Suprapubic skin (tissue), 4 donors: Measurements from ENCODE around the gene PAOX. TPM values are rescaled to one million over a fixed set of nuclear protein-coding genes. Genes with fewer than 3 reads are reported as not detected.

ENCODE experiments used
- DNase-seq, 2 donors: peaks; one replicate each; pipeline ENCODE4 v3.0.0-alpha.2; 2019; ENCODE audit warnings: low spot score in 2 of 2
- H3K27ac ChIP-seq: fragments of 200-600 bp; sonication (generic); one replicate; pipeline ENCODE4 v1.5.1; 2019
- H3K27me3 ChIP-seq: fragments of 200-600 bp; sonication (generic); one replicate; pipeline ENCODE4 v1.5.1; 2019
- H3K36me3 ChIP-seq: fragments of 200-600 bp; sonication (generic); one replicate; pipeline ENCODE4 v1.5.1; 2019
- H3K4me1 ChIP-seq: fragments of 200-600 bp; sonication (generic); one replicate; pipeline ENCODE4 v1.5.1; 2019
- H3K4me3 ChIP-seq: fragments of 200-600 bp; sonication (generic); one replicate; pipeline ENCODE4 v1.5.1; 2019; ENCODE audit warnings: mild to moderate bottlenecking
- H3K9me3 ChIP-seq: fragments of 200-600 bp; sonication (generic); one replicate; pipeline ENCODE4 v1.5.1; 2019
- CTCF ChIP-seq, 2 donors: fragments of 200-600 bp in 1 of 2; fragments of 450-650 bp in 1 of 2; sonication (generic) in 1 of 2; IDR thresholded peaks; one replicate each; pipeline ENCODE4 v1.5.1; 2016 to 2019; ENCODE audit warnings: antibody characterized with exemption in 2 of 2, mild to moderate bottlenecking in 1 of 2, moderate library complexity in 1 of 2
- EP300 ChIP-seq: sonication (generic); formaldehyde crosslinking; IDR thresholded peaks from one replicate; pipeline ENCODE4 v1.6.1; 2017; ENCODE audit warnings: antibody characterized with exemption
- POLR2A ChIP-seq, 2 donors: fragments of 450-650 bp; IDR thresholded peaks; one replicate each; pipeline ENCODE4 v1.6.1; 2017; ENCODE audit warnings: antibody characterized with exemption in 2 of 2, mild to moderate bottlenecking in 2 of 2, moderate library complexity in 2 of 2
- POLR2AphosphoS5 ChIP-seq, 3 donors: sonication (generic); formaldehyde crosslinking; IDR thresholded peaks; one replicate each; pipeline ENCODE4 v1.6.1; 2017; ENCODE audit warnings: antibody characterized with exemption in 3 of 3
- WGBS: methylation state at CpG from one replicate; pipeline ENCODE4 v1.1.5; 2018; 5-methylcytosine and 5-hydroxymethylcytosine counted together
- total RNA-seq, 4 donors: library from RNA; depleted of rRNA; stranded (reverse); fragments of >200 nt; gene quantifications; one replicate each; pipeline ENCODE4 v1.1.0, GENCODE V29; 2016

Gene PAOX
- total RNA-seq, 4 donors from 2014 or later, result 7.8 to 23.4 (median 14.3) TPM

DNA sequence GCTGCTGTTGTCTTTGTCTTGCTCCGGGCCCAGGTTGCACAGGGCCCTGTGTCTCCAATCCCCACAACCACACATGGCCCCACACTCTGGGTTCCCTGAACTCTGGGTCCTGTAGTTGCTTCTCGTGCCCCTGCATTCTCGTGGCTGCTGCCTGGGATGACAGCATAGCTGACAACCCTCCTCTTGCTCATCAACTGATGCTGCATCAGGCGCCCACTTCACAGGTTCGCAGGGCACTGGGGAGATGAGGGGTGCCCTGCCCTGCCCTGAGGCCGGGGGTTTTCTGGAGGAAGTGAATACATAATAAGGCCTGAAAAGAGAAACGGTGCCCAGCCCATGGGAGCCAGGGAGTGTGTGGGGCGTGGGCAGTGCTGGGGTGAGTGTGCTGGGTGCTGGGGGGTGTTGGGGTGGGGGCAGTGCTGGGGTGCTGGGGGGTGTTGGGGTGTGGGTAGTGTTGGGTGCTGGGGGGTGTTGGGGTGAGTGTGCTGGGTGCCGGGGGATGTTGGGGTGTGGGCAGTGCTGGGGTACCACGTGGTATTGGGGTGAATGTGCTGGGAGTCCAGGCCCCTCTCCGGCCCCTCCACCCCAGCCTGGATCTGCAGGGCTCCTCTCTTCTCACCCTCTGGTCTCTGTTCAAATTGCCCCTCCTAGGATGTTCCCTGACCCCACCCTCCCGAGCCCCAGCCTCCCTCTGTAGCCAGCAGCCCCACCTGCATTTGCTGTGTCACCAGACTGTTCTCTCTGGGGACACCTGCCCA is 12.9 kb downstream of the PAOX start:
- 73% methylated on average over 12 of the region's 12 CpGs for WGBS
- Histone ChIP-seq H3K27me3 (no peaks in the 10 kb centered on the region), H3K36me3 (peaks cover 15% of the 10 kb centered on the region), H3K4me1 (peaks cover 18% of the 10 kb centered on the region), H3K27ac (no peak overlapping the region), H3K4me3 (no peak overlapping the region), H3K9me3 (no peaks in the 10 kb centered on the region)
- peak in 1 of 2 donors; percentile 53 for DNase-seq
- TF ChIP-seq POLR2AphosphoS5 (IDR thresholded peaks at IDR 0.05), result no peak
- no peak for TF ChIP-seq CTCF (IDR thresholded peaks at IDR 0.05)
- TF ChIP-seq POLR2A (IDR thresholded peaks at IDR 0.05), result no peak
- no peak for TF ChIP-seq EP300

GRCh38 chr10:133393401-133394063 is 14.5 kb downstream of the PAOX start:
- DNase-seq, result peak in 1 of 2 donors; percentile 42
- no peak overlapping the region for H3K27ac ChIP-seq
- WGBS, result 38% methylated on average over 27 of the region's 27 CpGs
- H3K27me3 ChIP-seq, result no peaks in the 10 kb centered on the region
- no peak for TF ChIP-seq EP300
- TF ChIP-seq POLR2A (IDR thresholded peaks at IDR 0.05), result no peak
- no peak for TF ChIP-seq CTCF (IDR thresholded peaks at IDR 0.05)
- no peak for TF ChIP-seq POLR2AphosphoS5 (IDR thresholded peaks at IDR 0.05)
- peaks cover 18% of the 10 kb centered on the region for H3K4me1 ChIP-seq
- peak overlapping the region; percentile 90 for H3K4me3 ChIP-seq
- H3K36me3 ChIP-seq, result peaks cover 23% of the 10 kb centered on the region
- no peaks in the 10 kb centered on the region for H3K9me3 ChIP-seq

GRCh38 chr10:133394064-133394663 is 15.1 kb downstream of the PAOX start, which contains the start of gene MTG1:
MTG1 (plus strand) TSS chr10:133394157; CDS start chr10:133394221, 64 bp downstream.
- peaks cover 27% of the 10 kb centered on the region for H3K36me3 ChIP-seq
- peak in 1 of 2 donors; percentile 23 for TF ChIP-seq POLR2A (IDR thresholded peaks at IDR 0.05)
- TF ChIP-seq EP300, result no peak
- TF ChIP-seq CTCF (IDR thresholded peaks at IDR 0.05), result peak in 1 of 2 donors; percentile 15
- peak in 2 of 3 donors; percentile 55 to 80 for TF ChIP-seq POLR2AphosphoS5 (IDR thresholded peaks at IDR 0.05)
- 0% methylated on average over 10 of the region's 69 CpGs for WGBS
- H3K4me3 ChIP-seq, result peak within 1 kb of the TSS; percentile 90
- H3K27ac ChIP-seq, result peak within 1 kb of the TSS; percentile 73
- no peaks in the 10 kb centered on the region for H3K27me3 ChIP-seq
- no peaks in the 10 kb centered on the region for H3K9me3 ChIP-seq
- H3K4me1 ChIP-seq, result peaks cover 18% of the 10 kb centered on the region
- peak; percentile 93 for DNase-seq

DNA sequence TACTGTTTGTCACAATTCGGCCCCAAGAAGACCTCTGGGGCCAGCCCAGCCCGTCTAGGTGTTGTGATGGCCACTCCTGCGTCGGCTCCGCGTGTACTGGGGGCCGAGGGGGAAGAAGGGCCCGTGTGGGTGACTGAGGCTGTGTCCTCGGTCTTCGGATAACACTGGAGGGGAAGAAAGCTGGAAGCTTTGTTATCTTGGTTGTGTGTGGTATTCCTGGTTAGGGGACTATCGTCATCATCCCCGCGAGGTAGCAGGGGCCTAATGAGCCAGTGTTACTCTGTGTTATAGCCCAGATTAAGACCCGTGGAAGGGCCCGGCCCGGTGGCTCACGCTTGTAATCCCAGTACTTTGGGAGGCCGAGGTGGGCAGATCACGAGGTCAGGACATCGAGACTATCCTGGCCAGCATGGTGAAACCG is 15.7 kb downstream of the PAOX start:
- Histone ChIP-seq H3K4me3 (peak overlapping the region; percentile 90), H3K9me3 (no peaks in the 10 kb centered on the region), H3K27ac (peak overlapping the region; percentile 73), H3K27me3 (no peaks in the 10 kb centered on the region), H3K36me3 (peaks cover 32% of the 10 kb centered on the region), H3K4me1 (peaks cover 18% of the 10 kb centered on the region)
- DNase-seq, result peak in 1 of 2 donors; percentile 53
- 31% methylated on average over 19 of the region's 21 CpGs for WGBS
- TF ChIP-seq POLR2A (IDR thresholded peaks at IDR 0.05) (no peak), CTCF (IDR thresholded peaks at IDR 0.05) (no peak), POLR2AphosphoS5 (IDR thresholded peaks at IDR 0.05) (no peak), EP300 (no peak)
